Measurements from ENCODE around the gene CLEC3B.
A peak's percentile ranks its signal among the peaks of the same experiment; 100 is the strongest.
"Not testable (repeated sequence)": the region's sequence is repeated elsewhere in the genome, so short reads cannot be mapped to it uniquely, and the experiment has no call there.

The CLEC3B gene

DNA sequence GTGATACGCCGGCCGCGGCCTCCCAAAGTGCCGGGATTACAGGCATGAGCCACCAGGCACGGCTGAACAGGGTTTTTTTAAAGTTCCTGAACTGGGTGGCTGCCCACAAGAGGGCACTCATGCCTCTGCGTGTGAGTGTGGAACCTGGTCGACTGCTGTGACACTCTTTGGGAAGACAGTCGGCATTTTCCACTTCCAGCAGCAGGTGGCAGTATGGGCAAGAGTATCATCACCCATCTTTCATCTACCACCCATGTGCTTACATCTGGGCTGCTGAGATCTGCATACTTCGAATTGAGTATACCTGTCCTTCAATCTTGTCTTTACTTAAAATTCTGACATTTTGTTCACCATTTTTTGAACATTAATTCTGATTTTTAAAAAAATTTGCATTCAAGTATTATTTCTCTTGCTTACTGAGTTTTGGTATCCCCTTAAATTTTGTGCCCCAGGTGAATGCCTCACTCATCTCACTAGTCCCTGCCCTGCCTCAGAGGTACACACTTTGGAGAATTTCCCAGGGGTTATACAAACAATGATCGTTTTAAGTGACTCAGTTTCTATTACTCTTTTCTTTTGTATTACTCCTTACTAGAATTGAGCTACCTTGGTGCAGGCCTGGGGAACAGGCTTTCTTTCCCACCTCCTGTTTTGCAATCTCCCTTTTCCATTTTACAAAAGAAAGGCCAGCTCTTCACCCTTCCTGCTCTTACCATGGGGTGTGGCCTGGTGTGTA is 11.8 kb downstream of the CLEC3B start:
- DNase-seq = peak; percentile 93

DNA sequence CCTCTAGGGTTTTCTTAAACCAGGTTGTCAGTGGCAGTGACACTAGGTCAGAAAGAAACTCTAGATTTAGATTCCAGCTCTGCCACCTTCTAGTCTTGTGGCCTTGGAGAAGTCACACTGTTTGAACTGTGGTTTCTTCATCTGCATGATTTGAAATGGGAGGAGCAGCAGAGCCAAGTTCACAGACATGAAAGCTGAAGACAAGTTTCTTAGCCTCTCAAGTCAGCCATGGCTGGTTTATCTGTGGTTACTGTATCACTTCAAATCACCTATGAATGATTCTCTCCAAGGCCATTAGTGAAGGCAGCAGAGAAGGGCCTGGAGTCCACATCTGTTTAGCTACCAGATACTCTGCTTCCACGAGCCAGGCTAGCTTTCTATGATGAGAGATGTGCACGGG is 15.6 kb downstream of the CLEC3B start:
- no peak for DNase-seq

DNA sequence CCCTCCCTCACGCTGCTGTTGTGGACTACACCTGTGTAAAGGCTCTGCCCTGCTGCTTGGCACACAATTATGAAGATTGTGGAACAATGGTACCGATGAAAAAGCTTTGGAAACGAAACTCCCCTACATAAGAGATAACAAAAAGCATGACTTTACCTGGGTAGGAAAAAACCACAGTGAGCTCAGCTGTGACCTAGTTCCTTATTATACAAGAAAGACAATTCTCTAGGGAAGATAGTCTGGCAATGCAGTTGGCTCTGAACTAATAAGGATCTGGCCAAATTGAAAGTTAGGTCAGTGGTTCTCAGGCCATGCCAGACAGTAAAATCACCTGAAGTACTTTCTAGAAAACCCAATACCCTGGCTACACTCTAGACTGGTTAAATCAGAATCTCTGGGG is 16.1 kb downstream of the CLEC3B start:
- DNase-seq = no peak

DNA sequence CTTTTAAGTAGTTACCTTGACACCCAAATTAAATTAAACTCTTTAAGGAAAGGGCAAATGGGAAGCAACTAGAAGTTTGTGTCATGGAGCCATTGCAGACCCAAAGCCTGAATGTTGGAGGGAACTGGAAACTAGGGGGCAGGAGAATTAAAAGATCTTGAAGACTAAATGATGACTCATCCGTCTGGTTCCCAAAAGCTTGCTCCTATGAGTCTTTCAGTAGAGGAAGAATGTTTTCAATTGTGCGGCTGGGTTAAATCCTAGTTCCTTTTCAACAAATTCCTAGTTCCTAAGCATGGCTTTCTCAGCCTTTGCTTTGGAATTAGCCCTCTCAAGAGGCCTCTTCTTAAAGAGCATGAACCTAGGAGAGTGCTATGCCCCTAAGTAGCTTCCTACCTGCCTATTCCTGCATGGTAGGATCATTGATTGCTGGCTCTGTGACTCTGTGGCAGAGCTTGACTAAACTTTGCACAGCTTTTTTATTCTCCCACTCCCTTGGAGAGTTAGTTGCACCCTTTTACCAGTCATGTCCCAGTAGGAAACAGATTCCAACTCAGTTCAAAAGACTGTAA is 17.7 kb downstream of the CLEC3B start:
- DNase-seq = no peak

DNA sequence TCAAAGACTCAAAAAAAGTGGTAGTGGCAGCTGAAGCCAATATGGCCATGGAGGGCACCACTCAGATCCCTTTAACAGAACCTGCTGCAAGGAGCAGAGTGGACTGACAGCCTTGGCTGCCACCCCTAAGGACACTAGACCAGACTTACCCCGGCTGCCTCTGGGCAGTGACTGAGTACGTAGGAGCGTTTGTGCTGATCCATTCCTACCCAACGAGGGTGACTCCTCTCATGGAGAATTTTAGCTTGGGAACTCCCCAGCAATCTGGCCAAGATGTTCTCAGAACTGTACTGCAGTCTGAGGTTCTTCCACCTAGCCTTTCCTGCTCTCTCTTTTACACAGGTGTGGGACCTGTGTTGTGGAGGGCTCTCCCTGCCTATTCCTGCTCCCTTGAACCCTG is 22.1 kb downstream of the CLEC3B start:
- no peak for DNase-seq

DNA sequence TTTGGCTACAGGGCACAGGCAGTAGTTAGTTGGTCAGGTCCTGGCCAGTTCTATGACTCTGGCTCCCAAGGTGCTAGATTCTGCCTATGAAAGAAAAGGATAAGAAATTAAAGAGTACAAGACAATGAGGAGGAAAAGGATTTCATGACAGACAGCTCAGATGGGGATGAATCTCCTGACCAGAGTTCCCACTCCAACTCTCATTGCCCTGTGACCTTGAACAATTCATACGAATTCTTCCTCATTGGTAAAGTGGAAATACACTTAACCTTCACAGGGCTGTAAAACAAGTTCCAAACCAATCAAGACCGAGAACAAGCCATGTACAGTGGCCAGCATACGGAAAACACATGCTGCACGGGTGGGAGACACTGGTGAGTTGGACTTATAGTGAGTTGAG is 23.7 kb downstream of the CLEC3B start:
- no peak for DNase-seq

DNA sequence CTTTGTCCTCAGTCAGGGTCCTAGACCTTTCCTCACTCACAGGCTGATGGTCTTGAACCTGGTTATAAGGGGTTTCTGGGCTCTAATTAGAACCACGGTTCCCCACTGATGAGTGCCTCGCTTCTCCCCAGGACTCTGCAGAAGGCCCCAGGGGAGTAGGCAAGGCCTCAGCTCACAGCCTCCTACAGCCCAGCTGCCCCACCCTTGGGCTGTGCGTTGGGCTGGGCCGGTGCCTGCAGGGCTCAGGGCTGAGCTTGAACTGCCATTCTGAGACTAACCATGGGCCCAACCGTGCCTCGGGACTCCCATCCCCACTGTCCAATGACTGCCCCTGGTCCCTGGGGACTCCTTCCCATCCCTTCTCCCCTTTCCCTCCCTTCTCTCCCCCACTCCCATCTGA is 25.6 kb downstream of the CLEC3B start:
- DNase-seq = no peak

DNA sequence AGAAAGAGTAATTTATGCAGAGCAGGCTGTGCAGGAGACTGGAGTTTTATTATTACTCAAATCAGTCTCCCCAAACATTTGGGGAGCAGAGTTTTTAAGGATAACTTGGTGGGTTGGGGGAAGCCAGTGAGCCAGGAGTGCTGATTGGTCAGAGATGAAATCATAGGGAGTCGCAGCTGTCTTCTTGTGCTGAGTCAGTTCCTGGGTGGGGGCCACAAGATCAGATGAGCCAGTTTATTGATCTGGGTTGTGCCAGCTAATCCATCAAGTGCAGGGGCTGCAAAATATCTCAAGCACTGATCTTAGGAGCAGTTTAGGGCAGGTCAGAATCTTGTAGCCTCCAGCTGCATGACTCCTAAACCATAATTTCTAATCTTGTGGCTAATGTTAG is 27.7 kb downstream of the CLEC3B start:
- DNase-seq = not testable (repeated sequence)

DNA sequence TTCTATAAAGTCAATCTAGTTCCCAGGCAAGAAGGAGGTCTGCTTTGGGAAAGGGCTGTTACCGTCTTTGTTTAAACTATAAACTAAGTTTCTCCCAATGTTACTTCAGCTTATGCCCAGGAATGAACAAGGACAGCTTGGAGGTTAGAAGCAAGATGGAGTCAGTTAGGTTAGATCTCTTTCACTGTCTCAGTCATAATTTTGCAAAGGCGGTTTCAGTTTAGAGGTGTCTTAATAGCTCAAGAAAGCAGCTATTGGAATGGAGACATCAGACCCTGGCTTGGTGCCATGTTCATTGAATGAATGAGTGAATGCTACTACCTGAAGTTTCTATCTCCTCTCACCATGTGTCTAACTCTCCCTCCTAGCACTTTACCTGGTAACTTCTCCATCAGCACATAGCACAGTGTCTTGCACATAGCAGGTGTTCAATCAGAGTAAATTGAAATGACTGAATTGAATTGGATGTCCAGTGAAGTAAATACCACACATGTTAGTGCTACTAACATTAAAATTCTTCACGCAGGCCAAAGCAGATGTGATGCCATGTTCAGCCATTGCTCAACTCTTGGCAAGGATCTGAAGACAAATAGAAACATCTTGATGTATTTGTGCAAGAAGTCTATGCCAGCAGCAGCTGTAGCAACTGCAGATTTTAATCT is 28.2 kb downstream of the CLEC3B start:
- DNase-seq = no peak

DNA sequence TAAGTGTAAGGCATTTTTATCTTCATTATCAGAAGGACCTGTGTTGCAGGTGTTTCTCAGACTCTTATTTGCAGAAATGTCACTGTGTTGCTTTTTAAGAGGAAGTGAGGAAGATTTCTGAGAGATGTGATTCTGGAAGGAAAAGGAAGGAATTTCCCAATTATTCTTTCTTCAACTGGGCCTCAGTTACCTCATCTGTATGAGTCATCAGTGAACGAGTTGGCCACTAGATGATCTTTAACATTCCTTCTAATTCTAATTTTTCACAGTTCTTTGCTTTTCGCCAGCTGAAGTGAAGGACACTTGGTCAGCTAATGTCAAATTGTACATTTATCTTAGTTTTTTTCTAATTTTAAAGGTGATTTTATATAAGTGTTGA is 28.9 kb downstream of the CLEC3B start:
- no peak for DNase-seq

DNA sequence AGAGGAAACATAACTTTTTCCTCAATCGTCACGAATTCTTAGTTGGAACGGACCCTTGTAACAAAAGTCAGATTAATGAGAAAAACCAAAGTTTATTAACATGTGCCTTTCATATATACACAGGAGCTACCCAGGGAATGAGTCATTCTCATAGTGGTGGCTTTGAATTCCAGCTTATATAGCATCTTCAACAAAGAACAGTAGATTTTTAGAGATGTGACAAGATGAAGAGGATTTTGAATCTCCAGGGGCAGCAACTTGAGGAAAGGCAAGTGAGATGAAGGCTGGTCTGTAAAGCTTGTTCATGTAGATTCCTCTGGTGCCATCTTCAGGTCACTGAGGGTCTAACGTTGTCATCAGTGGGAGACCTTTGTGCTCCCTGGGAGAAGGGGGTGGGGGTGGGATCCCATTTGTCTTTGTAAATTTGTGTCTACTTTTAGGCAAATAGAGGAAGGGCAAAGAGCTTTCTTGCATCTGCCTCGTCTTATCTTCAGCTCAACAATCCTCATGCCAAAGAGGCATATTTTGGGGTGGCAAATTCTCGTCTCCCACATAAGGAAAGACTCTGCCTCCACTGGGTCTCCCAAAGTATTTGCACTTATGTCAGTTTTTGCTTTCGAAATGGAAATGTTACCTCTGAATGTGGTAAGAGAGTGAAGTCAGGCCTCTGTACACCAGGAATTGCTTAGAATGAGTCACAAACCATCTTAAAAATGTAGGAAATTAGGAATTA is 29.5 kb downstream of the CLEC3B start:
- no peak for DNase-seq

DNA sequence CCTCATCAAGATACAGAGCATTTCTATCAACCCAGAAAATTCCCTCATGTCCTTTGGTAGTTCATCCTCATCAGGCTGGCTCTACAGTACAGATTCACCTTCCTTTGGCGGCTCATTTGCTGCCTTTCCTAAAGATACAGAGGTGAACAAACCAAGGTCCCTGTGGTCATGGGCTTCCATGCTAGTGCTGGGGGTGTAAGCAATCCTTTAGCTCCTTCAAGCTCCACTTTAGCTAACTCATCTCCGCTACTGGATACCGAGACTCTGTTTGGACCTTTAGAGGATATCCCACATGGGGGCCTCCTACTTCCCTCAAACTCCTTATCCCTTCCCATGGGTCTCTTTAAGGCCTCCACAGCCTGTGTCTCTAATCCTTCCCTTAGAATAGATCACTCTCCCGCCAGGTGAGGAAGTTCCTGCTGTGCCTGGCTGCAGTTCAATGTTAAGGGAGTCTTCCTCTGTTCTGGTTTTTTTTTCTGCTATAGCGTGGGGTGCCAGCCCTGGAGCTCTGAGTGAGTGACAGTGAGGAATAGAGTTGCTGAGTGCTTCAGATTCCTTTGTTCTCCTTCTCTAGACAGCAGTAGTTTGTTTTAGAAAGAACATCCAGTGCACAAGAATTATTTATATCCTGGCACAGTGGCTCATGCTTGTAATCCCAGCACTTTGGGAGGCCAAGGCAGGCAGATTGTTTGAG is 30.7 kb downstream of the CLEC3B start:
- DNase-seq = no peak

DNA sequence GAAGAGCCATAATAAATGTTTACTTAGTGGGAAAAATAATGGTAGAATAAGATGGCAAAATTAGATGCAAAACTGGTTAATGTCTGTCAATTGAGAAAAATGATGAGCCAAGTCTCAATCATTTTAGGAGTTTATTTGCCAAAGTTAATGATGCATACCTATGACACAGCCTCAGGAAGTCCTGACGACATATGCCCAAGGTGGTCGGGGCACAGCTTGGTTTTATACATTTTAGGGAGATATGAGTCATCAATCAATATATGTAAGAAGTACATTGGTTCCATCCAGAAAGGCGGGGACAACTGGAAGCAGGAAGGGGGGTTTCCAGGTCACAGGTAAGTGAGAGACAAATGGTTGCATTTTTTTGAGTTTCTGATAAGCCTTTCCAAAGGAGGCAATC is 31.5 kb downstream of the CLEC3B start:
- no peak for DNase-seq

DNA sequence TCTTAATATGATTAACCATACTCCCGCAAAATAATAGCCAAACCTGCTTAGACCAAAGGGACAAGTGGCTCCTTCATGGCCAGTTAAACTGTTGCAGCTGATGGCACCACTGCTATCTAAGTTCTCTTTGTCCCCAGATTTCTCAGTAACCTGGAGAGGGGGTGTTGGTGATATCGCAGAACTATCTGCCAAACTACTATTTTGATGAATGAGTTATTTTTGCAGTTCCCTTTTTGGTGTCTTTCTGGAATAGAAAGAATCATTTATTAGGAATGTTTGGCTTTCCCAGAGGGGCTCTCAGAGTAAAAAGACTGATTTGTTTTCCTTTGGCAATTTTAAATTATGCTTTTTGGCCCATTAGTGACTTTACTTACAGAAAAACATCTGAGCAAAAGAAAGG is 33.0 kb downstream of the CLEC3B start:
- no peak for DNase-seq

DNA sequence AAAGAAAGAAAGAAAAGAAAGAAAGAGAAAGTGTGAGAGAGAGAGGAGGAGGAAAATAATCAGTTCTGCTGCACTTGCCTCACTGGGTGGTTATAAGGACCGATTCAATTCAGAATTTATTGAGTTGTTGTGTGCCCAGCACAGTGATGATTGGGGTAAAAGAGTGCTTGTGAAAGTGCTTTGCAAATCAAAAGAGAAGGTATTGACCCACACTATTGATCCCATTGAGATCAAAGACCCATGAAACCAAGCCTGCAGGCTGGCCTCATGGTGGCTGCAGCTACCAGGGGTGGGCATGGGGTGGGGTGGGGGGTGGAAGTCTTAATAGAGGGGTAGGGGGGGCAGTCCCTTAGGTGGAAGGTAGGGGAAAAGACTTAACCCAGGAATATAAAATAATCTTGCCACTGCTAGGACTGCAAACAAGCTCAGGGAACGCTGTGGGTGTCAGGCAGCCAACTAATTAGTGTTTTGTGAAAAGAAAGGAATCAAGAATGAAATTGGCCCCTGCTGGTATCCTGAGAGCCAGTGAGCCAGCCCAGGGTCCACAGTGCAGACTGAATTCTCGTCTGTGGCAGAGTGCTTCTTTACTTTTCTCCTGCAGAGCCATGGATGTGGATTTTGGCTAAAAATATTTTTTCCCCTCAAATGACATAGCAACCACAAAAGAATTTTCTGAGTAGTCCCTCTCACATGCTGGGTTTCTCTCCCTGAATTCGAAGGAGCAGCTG is 34.2 kb downstream of the CLEC3B start:
- no peak for DNase-seq

DNA sequence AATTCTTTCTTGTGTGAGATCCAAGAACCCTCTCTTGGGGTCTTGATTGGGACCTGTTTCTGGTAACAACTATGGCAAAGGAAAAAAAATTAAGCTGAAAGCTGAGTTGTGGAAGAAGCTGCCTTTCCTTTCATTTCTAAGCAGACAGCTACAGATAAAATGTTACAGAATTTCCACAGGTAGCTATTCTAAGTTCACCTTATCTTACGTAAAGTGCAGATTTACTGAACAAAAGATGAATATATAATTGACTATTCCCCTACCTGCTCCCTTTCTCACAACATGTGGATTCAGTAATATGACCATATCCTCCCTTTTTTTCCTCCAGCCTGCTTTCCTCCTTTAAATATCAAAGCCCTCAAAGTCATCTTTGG is 36.6 kb downstream of the CLEC3B start:
- no peak for DNase-seq

DNA sequence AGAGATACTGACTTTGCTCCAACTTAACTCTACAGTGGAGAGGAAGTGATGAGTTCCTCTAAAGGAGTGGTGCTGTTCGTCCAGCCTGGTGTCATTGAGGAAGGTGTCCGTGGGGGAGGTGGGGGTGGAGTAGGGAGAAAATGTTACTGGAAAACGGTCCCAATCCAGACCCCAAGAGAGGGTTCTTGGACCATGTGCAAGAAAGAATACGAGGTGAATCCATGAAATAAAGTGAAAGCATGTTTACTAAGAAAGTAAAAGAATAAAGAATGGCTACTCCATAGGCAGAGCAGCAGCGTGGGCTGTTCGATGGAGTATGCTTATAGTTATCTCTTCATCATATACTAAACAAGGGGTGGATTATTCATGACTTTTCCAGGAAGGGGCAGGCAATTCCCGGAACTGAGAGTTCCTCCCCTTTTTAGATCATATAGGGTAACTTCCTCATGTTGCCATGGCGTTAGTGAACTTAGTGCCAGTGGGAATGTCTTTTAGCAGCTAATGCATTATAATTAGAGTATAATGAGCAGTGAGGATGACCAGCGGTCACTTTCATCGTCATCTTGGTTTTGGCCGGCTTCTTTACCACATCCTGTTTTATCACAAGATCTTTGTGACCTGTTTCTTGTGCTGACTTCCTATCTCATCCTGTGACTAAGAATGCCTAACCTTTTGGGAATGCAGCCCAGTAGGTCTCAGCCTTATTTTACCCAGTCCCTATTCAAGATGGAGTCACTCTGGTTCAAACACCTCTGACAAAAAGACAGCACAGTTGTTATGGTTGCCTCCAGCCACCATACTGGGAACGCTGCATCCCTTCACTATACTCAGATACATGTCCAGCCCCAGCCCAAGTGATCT is 38.6 kb downstream of the CLEC3B start:
- DNase-seq = peak; percentile 16

DNA sequence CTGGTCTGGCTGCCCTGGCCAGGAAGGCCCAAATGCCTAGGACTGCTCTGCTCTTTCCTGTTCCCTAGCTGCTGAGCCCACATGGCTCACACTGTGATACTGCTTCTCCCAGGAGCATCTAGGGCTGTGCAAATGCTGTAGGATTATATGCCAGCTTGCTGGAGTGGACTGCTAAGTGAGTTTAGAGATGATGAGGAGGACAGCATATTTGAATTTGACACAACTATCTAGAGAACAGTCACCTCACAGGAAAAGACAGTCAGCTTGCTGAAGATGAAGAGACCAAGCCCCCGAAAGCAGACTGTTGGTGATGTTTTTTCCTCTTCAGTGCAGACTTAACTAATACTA is 39.2 kb downstream of the CLEC3B start:
- DNase-seq = no peak

DNA sequence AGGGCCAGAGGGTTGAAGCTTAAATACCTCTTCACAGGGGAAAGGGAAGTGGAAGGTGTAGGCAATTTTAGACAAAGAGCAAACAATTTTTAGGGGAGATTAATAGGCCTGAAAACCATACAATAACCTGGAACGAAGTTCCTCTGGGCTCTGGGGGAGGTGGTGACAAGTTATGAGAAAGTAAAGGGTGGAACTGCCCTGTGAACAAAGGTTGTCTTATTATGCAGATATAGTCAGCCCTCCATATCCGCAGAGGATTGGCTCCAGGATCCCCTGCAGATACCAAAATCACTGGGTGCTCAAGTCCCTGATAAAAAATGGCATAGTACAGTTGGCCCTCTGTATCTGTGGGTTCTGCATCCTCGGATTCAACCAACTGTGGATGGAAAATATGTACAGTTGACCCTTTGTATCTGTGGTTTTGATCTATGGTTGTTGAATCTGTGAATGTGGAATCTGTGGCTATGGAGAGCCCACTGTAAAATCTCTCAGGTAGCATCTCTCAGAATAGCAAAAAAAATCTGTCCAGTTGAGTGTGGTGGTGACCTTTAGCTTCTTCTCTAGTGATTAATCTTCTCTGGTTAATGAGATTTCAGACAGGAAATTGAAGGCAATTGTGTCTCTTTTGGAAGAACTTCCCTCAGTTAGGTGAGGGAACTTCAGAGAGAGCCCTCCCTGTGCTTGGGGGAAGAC is 40.2 kb downstream of the CLEC3B start:
- DNase-seq = no peak

DNA sequence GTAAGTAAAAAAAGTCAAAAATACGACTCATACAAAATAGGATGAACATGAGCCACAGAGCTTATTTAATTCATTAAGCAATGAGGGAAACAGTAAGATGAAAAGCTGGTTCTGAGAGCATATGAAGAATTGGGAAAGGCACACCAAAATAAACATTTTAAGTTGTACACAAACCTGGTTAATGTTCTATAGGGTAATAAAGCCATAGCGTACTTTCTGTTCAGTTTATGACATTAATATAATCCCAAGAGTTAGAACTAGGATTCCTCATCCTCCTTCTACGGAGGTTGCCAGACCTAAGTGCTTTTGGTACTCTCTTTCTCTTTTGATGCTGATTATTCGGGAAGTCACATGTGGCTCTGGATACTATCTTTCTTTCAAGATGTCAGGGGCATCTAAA is 41.4 kb downstream of the CLEC3B start:
- DNase-seq = no peak

DNA sequence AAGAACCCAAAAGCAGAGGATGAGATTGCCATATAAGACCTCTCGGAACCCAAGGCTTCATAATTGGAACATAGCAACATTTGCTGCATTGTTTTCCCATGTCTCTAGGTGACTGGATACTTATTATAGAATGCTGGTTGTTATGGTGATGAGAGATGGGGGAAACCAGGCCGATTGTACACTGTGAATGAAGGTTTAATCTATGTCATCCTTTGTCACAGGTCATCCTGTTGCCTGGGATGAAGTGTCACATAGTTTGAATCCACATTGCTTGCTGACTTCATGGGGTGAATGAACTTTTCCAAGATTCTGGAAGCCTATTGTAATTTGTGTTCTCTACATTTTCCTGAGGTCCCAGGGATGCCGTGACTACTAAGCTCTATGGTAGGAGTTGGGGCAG is 41.8 kb downstream of the CLEC3B start:
- DNase-seq = no peak

Data from CD4-positive, alpha-beta T cell treated with Interleukin-12 subunit alpha and Interleukin-12 subunit beta, for 1 hour (primary cell).